HCT116 (cell line): ENCODE results near the gene LCMT2. TPM values are rescaled to one million over a fixed set of nuclear protein-coding genes. Genes with fewer than 3 reads are reported as not detected.

Experiments used
- ATAC-seq: fragments of 200-7000 bp; cut with Tn5 transposase; 2 replicates; pipeline ENCODE4 v1.9.1; 2020; ENCODE audit warnings: mild to moderate bottlenecking, moderate library complexity
- BruUV-seq: library from RNA; stranded (reverse); fragments of 400-500 nt; replicated peaks from 2 replicates; lab custom pipeline; 2021; lab: Mats Ljungman, UMichigan
- CTCF ChIA-PET: fragments of 300-600 bp; sonication (Branson Sonifier 250); formaldehyde crosslinking; loops from one replicate; lab custom pipeline; 2021; ENCODE audit warnings: antibody characterized with exemption; lab: Charles Lee
- POLR2A ChIA-PET: fragments of 300-600, 350-600 bp; sonication (Branson Sonifier 250); formaldehyde crosslinking; loops from one replicate; lab custom pipeline; 2021; ENCODE audit warnings: antibody characterized with exemption; lab: Charles Lee
- RAD21 ChIA-PET, 2 experiments: fragments of 300-600 bp; sonication (Branson Sonifier 250); formaldehyde crosslinking; loops; one replicate each; lab custom pipeline; 2023; ENCODE audit warnings: low total read pairs in 2 of 2; ENCODE audit not compliant: uncharacterized antibody in 2 of 2, unreplicated experiment in 2 of 2, low non-redundant PET in 1 of 2; lab: Charles Lee
- DNase-seq: peaks from one replicate; pipeline ENCODE4 v3.0.0-alpha.2; 2010; ENCODE audit warnings: low read depth, low spot score
- H2AFZ ChIP-seq: fragments of 200-600 bp; shearing (Covaris generic), sonication (generic); 2 replicates; pipeline ENCODE4 v1.6.1; 2017; ENCODE audit warnings: low read depth, mixed run types, mixed read lengths, antibody characterized with exemption, low read length; ENCODE audit not compliant: poor library complexity, severe bottlenecking
- H3K27ac ChIP-seq: 2 replicates; pipeline ENCODE4 v1.5.1; 2012; ENCODE audit warnings: low read depth, low read length
- H3K27me3 ChIP-seq: fragments of 200-600 bp; sonication (generic); 2 replicates; pipeline ENCODE4 v1.6.1; 2016; ENCODE audit warnings: mixed run types, low read length, mixed read lengths; ENCODE audit not compliant: insufficient read depth
- H3K36me3 ChIP-seq, 2 experiments: fragments of 200-500 bp in 1 of 2; fragments of 200-600 bp in 1 of 2; sonication (Bioruptor generic) in 1 of 2; sonication (generic) in 1 of 2; 2 replicates each; pipeline versions ENCODE4 v1.5.1 to v1.6.1; 2014 to 2016; ENCODE audit warnings: low read length in 2 of 2, inconsistent platforms in 1 of 2, mixed read lengths in 1 of 2, mixed run types in 1 of 2; ENCODE audit not compliant: insufficient read depth in 2 of 2, control insufficient read depth in 1 of 2
- H3K4me1 ChIP-seq, 2 experiments: fragments of 200-600 bp in 1 of 2; sonication (generic) in 1 of 2; 2 replicates each; pipeline versions ENCODE4 v1.5.1 to v1.6.1; 2012 to 2017; ENCODE audit warnings: low read length in 2 of 2, inconsistent platforms in 1 of 2, mild to moderate bottlenecking in 1 of 2, mixed read lengths in 1 of 2, mixed run types in 1 of 2, moderate library complexity in 1 of 2; ENCODE audit not compliant: insufficient read depth in 2 of 2, control insufficient read depth in 1 of 2
- H3K4me2 ChIP-seq: fragments of 200-600 bp; sonication (generic); 2 replicates; pipeline ENCODE4 v1.6.1; 2017; ENCODE audit warnings: mixed run types, low read length, mixed read lengths
- H3K4me3 ChIP-seq, 2 experiments: fragments of 200-600 bp in 1 of 2; sonication (generic) in 1 of 2; replicated peaks in 1 of 2; 2 replicates each; pipeline ENCODE4 v1.5.1; 2011 to 2016; ENCODE audit warnings: low read length in 2 of 2, control low read depth in 1 of 2, low read depth in 1 of 2, mild to moderate bottlenecking in 1 of 2, mixed read lengths in 1 of 2, mixed run types in 1 of 2
- H3K79me2 ChIP-seq: fragments of 200-600 bp; sonication (generic); 2 replicates; pipeline ENCODE4 v1.6.1; 2017; ENCODE audit warnings: mild to moderate bottlenecking, mixed run types, low read length, moderate library complexity, mixed read lengths; ENCODE audit not compliant: insufficient read depth
- H3K9ac ChIP-seq: fragments of 200-600 bp; sonication (generic); 2 replicates; pipeline ENCODE4 v1.6.1; 2016; ENCODE audit warnings: low read length, mixed read lengths
- H3K9me2 ChIP-seq: fragments of 200-600 bp; sonication (generic), shearing (Covaris generic); 2 replicates; pipeline ENCODE4 v1.6.1; 2017; ENCODE audit warnings: mixed run types, mild to moderate bottlenecking, moderate library complexity; ENCODE audit not compliant: insufficient read depth
- H3K9me3 ChIP-seq, 2 experiments: fragments of 200-500 bp in 1 of 2; fragments of 200-600 bp in 1 of 2; sonication (Bioruptor generic) in 1 of 2; sonication (generic) in 1 of 2; 2 replicates each; pipeline ENCODE4 v1.6.1; 2014 to 2017; ENCODE audit warnings: low read length in 2 of 2, mixed read lengths in 2 of 2, inconsistent platforms in 1 of 2, low read depth in 1 of 2, mild to moderate bottlenecking in 1 of 2, mixed run types in 1 of 2, moderate library complexity in 1 of 2; ENCODE audit not compliant: control insufficient read depth in 1 of 2, insufficient read depth in 1 of 2
- H4K20me1 ChIP-seq: fragments of 200-600 bp; sonication (generic), shearing (Covaris generic); 2 replicates; pipeline ENCODE4 v1.6.1; 2017; ENCODE audit warnings: mixed run types, mild to moderate bottlenecking, moderate library complexity; ENCODE audit not compliant: insufficient read depth
- CBX3 ChIP-seq: IDR thresholded peaks from 2 replicates; pipeline ENCODE4 v1.6.1; 2012; ENCODE audit warnings: low read depth
- CEBPB ChIP-seq: IDR thresholded peaks from 2 replicates; pipeline ENCODE4 v1.6.1; 2012; ENCODE audit warnings: low read depth
- EGR1 ChIP-seq: IDR thresholded peaks from 2 replicates; pipeline ENCODE4 v1.6.1; 2012; ENCODE audit warnings: low read depth
- ELF1 ChIP-seq: IDR thresholded peaks from 2 replicates; pipeline ENCODE4 v1.6.1; 2012; ENCODE audit warnings: low read depth, borderline replicate concordance
- EZH2 ChIP-seq: fragments of 200-600 bp; sonication (generic); IDR thresholded peaks from 2 replicates; pipeline ENCODE4 v1.6.1; 2017; ENCODE audit warnings: antibody characterized with exemption, mixed run types
- EZH2phosphoT487 ChIP-seq: fragments of 200-600 bp; IDR thresholded peaks from 2 replicates; pipeline ENCODE4 v1.6.1; 2018; ENCODE audit warnings: antibody characterized with exemption, borderline replicate concordance
- FOSL1 ChIP-seq: IDR thresholded peaks from 2 replicates; pipeline ENCODE4 v1.6.1; 2012; ENCODE audit warnings: low read depth
- JUND ChIP-seq: IDR thresholded peaks from 2 replicates; pipeline ENCODE4 v1.6.1; 2012
- POLR2A ChIP-seq: IDR thresholded peaks from 2 replicates; pipeline ENCODE4 v1.7.0; 2011; ENCODE audit warnings: borderline replicate concordance; ENCODE audit not compliant: insufficient read depth, insufficient read length; ENCODE audit errors: extremely low read depth
- RAD21 ChIP-seq: IDR thresholded peaks from 2 replicates; pipeline ENCODE4 v1.6.1; 2012; ENCODE audit warnings: low read depth, mild to moderate bottlenecking
- SIN3A ChIP-seq: IDR thresholded peaks from 2 replicates; pipeline ENCODE4 v1.6.1; 2012; ENCODE audit warnings: low read depth
- SP1 ChIP-seq: IDR thresholded peaks from 2 replicates; pipeline ENCODE4 v1.6.1; 2012; ENCODE audit warnings: low read depth
- SRF ChIP-seq: IDR thresholded peaks from 2 replicates; pipeline ENCODE4 v1.6.1; 2012; ENCODE audit warnings: low read depth
- TCF7L2 ChIP-seq: IDR thresholded peaks from 2 replicates; pipeline ENCODE4 v1.7.0; 2011; ENCODE audit warnings: borderline replicate concordance, inconsistent platforms; ENCODE audit not compliant: insufficient read depth, insufficient read length; ENCODE audit errors: extremely low read depth
- YY1 ChIP-seq: IDR thresholded peaks from 2 replicates; pipeline ENCODE4 v1.6.1; 2011; ENCODE audit warnings: low read length, low read depth, moderate library complexity, mild to moderate bottlenecking; ENCODE audit not compliant: insufficient replicate concordance; ENCODE audit errors: extremely low read depth
- ZFX ChIP-seq: fragments of 450-650 bp; IDR thresholded peaks from 2 replicates; pipeline ENCODE4 v1.6.1; 2017
- ZNF274 ChIP-seq: fragments of 200-500 bp; sonication (Bioruptor generic); IDR thresholded peaks from 2 replicates; pipeline ENCODE4 v1.6.1; 2014; ENCODE audit warnings: mild to moderate bottlenecking, low read depth, low read length, inconsistent platforms
- intact Hi-C: fragments of 100-400 bp; cut with micrococcal nuclease; formaldehyde crosslinking; loops from 2 replicates; pipeline ENCODE4 v1.10.0; 2022
- total RNA-seq: library from RNA; stranded (reverse); gene quantifications from one replicate; pipeline ENCODE4 v1.2.1, GENCODE V29; 2021; ENCODE audit not compliant: unreplicated experiment
- TF ChIP-seq, protein P1 (sequence below): IDR thresholded peaks from 2 replicates; pipeline ENCODE4 v1.6.1; 2012
- TF ChIP-seq, protein P2 (sequence below): IDR thresholded peaks from 2 replicates; pipeline ENCODE4 v1.6.1; 2011; ENCODE audit warnings: mild to moderate bottlenecking, low read length, moderate library complexity; ENCODE audit not compliant: insufficient replicate concordance; ENCODE audit errors: extremely low read depth

LCMT2 gene
- total RNA-seq, 1 experiment from 2014 or later, result 4.7 TPM

DNA sequence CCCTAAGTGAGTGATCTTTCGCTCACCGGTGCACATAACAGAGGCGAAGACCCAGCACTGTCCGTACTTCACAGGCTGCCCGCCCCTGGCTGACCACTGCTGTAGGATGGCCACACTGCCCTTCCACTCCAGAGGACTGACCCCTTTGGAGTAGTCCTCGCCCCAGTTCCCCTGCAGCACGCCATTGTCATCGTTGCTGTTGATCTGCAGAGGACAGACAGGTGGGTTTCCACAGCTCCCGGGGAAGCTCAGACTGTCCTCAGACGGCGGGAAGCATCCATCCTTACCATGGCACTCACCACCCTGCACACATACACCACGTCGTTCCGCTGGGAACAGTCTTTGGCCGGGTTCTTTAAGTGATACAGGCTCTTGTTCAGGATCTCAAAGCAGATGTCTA is 43.1 kb downstream of the LCMT2 start:
- BruUV-seq, result no TSS peak
- TF ChIP-seq CEBPB, result no peak
- no peak for TF ChIP-seq SIN3A
- TF ChIP-seq ZNF274, result no peak
- no peak for TF ChIP-seq CBX3
- TF ChIP-seq, protein P1, sequence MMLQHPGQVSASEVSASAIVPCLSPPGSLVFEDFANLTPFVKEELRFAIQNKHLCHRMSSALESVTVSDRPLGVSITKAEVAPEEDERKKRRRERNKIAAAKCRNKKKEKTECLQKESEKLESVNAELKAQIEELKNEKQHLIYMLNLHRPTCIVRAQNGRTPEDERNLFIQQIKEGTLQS, result no peak
- TF ChIP-seq EGR1, result no peak
- TF ChIP-seq EZH2, result no peak
- no peak for TF ChIP-seq POLR2A
- TF ChIP-seq TCF7L2, result no peak
- no peak for TF ChIP-seq JUND
- no peak for TF ChIP-seq ZFX
- TF ChIP-seq SRF, result no peak
- H3K27ac ChIP-seq, result no peak overlapping the region
- no peaks in the 10 kb centered on the region for H3K4me1 ChIP-seq
- ChIA-PET RAD21 (no interaction called here), POLR2A (no interaction called here), CTCF (interaction anchor here (1.6 kb wide), 1 partner anchor 8 kb away, joined by 5 read pairs; no protein-coding TSS in a partner anchor)
- H2AFZ ChIP-seq, result no peak overlapping the region
- no peaks in the 10 kb centered on the region for H4K20me1 ChIP-seq
- ATAC-seq (no peak), DNase-seq (no peak)
- intact Hi-C loops, result loop anchor here (10.0 kb wide), 3 partner anchors 362 to 582 kb away; partner anchors contain the start of genes CDAN1 and TTBK2
- H3K4me3 ChIP-seq, result no peak overlapping the region
- peaks cover 9% of the 10 kb centered on the region; the same call in 1 of the 2 replicates for H3K27me3 ChIP-seq
- H3K9ac ChIP-seq, result no peak overlapping the region
- no peaks in the 10 kb centered on the region for H3K79me2 ChIP-seq
- no peak overlapping the region for H3K4me2 ChIP-seq
- no peaks in the 10 kb centered on the region for H3K36me3 ChIP-seq
- H3K9me2 ChIP-seq, result no peaks in the 10 kb centered on the region
- no peaks in the 10 kb centered on the region for H3K9me3 ChIP-seq

DNA sequence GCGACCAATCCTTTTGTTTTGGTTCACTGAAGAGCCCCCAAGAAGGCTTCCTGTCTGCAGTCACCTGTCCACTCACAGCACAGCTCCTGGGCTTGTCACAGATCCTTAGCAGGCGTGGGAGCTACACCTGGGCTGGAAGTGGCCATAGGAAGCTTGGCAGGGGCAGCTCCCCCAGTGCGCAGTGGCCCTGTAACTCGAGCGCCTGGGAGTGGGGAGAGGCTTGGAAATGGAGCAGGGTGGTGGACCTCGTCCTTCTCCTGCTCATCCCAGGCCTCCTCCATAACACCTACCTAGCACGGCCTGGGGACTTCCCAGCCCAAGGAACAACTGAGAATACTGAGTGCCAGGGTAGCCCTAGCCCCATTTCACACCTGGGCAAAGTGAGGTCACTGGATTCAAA is 44.3 kb downstream of the LCMT2 start:
- Histone ChIP-seq H3K9ac (no peak overlapping the region), H3K9me2 (no peaks in the 10 kb centered on the region), H3K9me3 (no peaks in the 10 kb centered on the region), H3K79me2 (no peaks in the 10 kb centered on the region), H3K27ac (no peak overlapping the region), H3K27me3 (peaks cover 9% of the 10 kb centered on the region; the same call in 1 of the 2 replicates), H2AFZ (no peak overlapping the region), H4K20me1 (no peaks in the 10 kb centered on the region), H3K4me2 (no peak overlapping the region), H3K4me1 (no peaks in the 10 kb centered on the region), H3K36me3 (no peaks in the 10 kb centered on the region), H3K4me3 (no peak overlapping the region)
- ATAC-seq (peak; percentile 36; the same call in 1 of the 2 replicates), DNase-seq (no peak)
- ChIA-PET POLR2A (no interaction called here), CTCF (interaction anchor here (0.6 to 3.4 kb wide), 13 partner anchors 9 to 582 kb away, joined by 3 to 81 read pairs (median 5); partner anchors contain the start of genes CCNDBP1, CDAN1 and TGM7), RAD21 (interaction anchor here (0.6 to 1.8 kb wide), 5 partner anchors 57 to 164 kb away, joined by 3 to 13 read pairs (median 5); no protein-coding TSS in a partner anchor)
- intact Hi-C loops, result loop anchor here (10.0 kb wide), 3 partner anchors 361 to 581 kb away; partner anchors contain the start of genes CDAN1 and TTBK2
- BruUV-seq, result no TSS peak
- no peak for TF ChIP-seq CBX3
- no peak for TF ChIP-seq SP1
- TF ChIP-seq, protein P1, result no peak
- no peak for TF ChIP-seq EGR1
- TF ChIP-seq ELF1, result no peak
- no peak for TF ChIP-seq EZH2phosphoT487
- no peak for TF ChIP-seq ZFX
- no peak for TF ChIP-seq TCF7L2
- TF ChIP-seq, protein P2, sequence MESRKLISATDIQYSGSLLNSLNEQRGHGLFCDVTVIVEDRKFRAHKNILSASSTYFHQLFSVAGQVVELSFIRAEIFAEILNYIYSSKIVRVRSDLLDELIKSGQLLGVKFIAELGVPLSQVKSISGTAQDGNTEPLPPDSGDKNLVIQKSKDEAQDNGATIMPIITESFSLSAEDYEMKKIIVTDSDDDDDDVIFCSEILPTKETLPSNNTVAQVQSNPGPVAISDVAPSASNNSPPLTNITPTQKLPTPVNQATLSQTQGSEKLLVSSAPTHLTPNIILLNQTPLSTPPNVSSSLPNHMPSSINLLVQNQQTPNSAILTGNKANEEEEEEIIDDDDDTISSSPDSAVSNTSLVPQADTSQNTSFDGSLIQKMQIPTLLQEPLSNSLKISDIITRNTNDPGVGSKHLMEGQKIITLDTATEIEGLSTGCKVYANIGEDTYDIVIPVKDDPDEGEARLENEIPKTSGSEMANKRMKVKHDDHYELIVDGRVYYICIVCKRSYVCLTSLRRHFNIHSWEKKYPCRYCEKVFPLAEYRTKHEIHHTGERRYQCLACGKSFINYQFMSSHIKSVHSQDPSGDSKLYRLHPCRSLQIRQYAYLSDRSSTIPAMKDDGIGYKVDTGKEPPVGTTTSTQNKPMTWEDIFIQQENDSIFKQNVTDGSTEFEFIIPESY, result no peak
- TF ChIP-seq CEBPB, result no peak
- TF ChIP-seq FOSL1, result no peak
- TF ChIP-seq RAD21, result no peak
- no peak for TF ChIP-seq JUND
- no peak for TF ChIP-seq YY1
- TF ChIP-seq EZH2, result no peak
- no peak for TF ChIP-seq POLR2A
- no peak for TF ChIP-seq SRF
- TF ChIP-seq SIN3A, result no peak
